OCI-LY7 (cell line): Measurements from ENCODE around the gene MAN2C1.

ENCODE experiments used
- CTCF ChIP-seq: fragments of 200-600 bp; sonication (generic); conservative IDR thresholded peaks from 2 replicates; pipeline ENCODE4 v1.5.1; 2014; ENCODE audit warnings: mild to moderate bottlenecking, antibody characterized with exemption, low read length, moderate library complexity, mixed read lengths
- EZH2phosphoT487 ChIP-seq: fragments of 200-600 bp; sonication (generic); IDR thresholded peaks from 2 replicates; pipeline ENCODE4 v1.6.1; 2018; ENCODE audit warnings: low read depth, borderline replicate concordance, mild to moderate bottlenecking, mixed run types, antibody characterized with exemption, low read length, moderate library complexity, mixed read lengths

GRCh38 chr15:75410196-75410595, 41.8 kb upstream of the MAN2C1 start:
- TF ChIP-seq CTCF (no peak), EZH2phosphoT487 (no peak)
